ENCODE measurements around the gene FA2H. TPM values are rescaled to one million over a fixed set of nuclear protein-coding genes. Genes with fewer than 3 reads are reported as not detected.

FA2H gene
- total and polyA plus RNA-seq, 2 experiments from 2014 or later, result 5.7 to 6.3 TPM

GRCh38 chr16:74794668-74795067 lies 20.0 kb upstream of the FA2H start:
- H3K4me1 Mint-ChIP-seq, result no peaks in the 10 kb centered on the region
- H3K27me3 Mint-ChIP-seq (ENCODE audit: insufficient read depth, low read depth, poor library complexity), result peaks cover 2% of the 10 kb centered on the region
- Histone ChIP-seq H3K4me3 (no peak overlapping the region), H3K9me2 (ENCODE audit: insufficient read depth) (no peaks in the 10 kb centered on the region), H3K4me1 (ENCODE audit: insufficient read depth) (peaks cover 12% of the 10 kb centered on the region), H3F3A (replicated peaks; ENCODE audit: low read depth) (no peaks in the 10 kb centered on the region), H4K20me1 (replicated peaks; ENCODE audit: insufficient read depth) (peaks cover 4% of the 10 kb centered on the region; the same call in 1 of the 2 replicates), H3K27me3 (ENCODE audit: insufficient read depth) (no peaks in the 10 kb centered on the region), H3K36me3 (ENCODE audit: insufficient read depth) (peaks cover 10% of the 10 kb centered on the region), H3K4me2 (no peak overlapping the region), H2AFZ (no peak overlapping the region), H3K27ac (ENCODE audit: low read depth) (no peak overlapping the region), H3K79me2 (replicated peaks; ENCODE audit: insufficient read depth) (peaks cover 87% of the 10 kb centered on the region)
- H3K36me3 Mint-ChIP-seq (ENCODE audit: low read depth), result no peaks in the 10 kb centered on the region
- no peak overlapping the region for H3K27ac Mint-ChIP-seq
- no peak overlapping the region for H3K4me3 Mint-ChIP-seq
- no peak for ATAC-seq
- no peak for TF ChIP-seq ZNF331 (CRISPR knock-in tag; IDR thresholded peaks at IDR 0.05; ENCODE audit: low read depth)
- TF ChIP-seq CREB1 (CRISPR knock-in tag; IDR thresholded peaks at IDR 0.05; ENCODE audit: low read depth), result no peak
- TF ChIP-seq POLR2AphosphoS5 (IDR thresholded peaks at IDR 0.05; ENCODE audit: low read depth), result no peak
- no peak for TF ChIP-seq ZNF114 (CRISPR knock-in tag; IDR thresholded peaks at IDR 0.05)
- no peak for TF ChIP-seq REST (IDR thresholded peaks at IDR 0.05; ENCODE audit: unreplicated experiment)
- TF ChIP-seq, protein P1, sequence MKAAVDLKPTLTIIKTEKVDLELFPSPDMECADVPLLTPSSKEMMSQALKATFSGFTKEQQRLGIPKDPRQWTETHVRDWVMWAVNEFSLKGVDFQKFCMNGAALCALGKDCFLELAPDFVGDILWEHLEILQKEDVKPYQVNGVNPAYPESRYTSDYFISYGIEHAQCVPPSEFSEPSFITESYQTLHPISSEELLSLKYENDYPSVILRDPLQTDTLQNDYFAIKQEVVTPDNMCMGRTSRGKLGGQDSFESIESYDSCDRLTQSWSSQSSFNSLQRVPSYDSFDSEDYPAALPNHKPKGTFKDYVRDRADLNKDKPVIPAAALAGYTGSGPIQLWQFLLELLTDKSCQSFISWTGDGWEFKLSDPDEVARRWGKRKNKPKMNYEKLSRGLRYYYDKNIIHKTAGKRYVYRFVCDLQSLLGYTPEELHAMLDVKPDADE (IDR thresholded peaks at IDR 0.05), result no peak
- no peak for TF ChIP-seq CTCF (conservative IDR thresholded peaks at IDR 0.05; ENCODE audit: low read depth in 2 of 2)
- TF ChIP-seq NANOG (IDR thresholded peaks at IDR 0.05; ENCODE audit: borderline replicate concordance), result no peak
- TF ChIP-seq STAT1 (IDR thresholded peaks at IDR 0.05; ENCODE audit: unreplicated experiment), result no peak
- TF ChIP-seq EZH2phosphoT487 (IDR thresholded peaks at IDR 0.05; ENCODE audit: unreplicated experiment), result no peak
- no peak for TF ChIP-seq ZNF462 (CRISPR knock-in tag; IDR thresholded peaks at IDR 0.05)
- no peak for TF ChIP-seq JUNB (IDR thresholded peaks at IDR 0.05; ENCODE audit: unreplicated experiment)
- TF ChIP-seq EZH2 (IDR thresholded peaks at IDR 0.05; ENCODE audit: low read depth, unreplicated experiment), result no peak
- DNase-seq (ENCODE audit: low spot score), result no peak
- H3K9me3 Mint-ChIP-seq, result peaks cover 7% of the 10 kb centered on the region; the same call in 1 of the 3 replicates

Data from GM23338 (cell line).